Measurements from ENCODE around the gene KPNA6.
A peak's percentile ranks its signal among the peaks of the same experiment; 100 is the strongest.

DNA sequence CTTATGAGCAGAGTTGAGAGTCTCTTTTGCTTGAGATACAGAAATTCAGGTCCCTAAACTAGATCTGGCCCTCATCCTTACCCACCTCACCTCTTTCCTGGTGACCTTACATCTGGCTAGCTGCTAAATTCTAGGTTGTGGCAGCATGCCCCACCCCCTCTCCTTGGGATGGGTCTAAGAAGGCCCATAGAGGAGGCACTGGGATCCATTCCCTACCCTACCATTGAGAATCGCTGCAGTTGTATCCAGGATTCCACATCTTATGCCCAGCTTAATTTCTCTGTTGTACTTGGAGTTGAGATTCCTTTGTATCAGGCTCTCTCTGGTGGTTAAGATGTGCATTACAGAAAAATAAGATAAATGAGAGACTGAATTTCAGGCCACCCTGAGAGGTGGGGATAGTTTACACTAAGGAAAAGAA lies 44.6 kb upstream of the KPNA6 start:
- TF ChIP-seq, protein P1, sequence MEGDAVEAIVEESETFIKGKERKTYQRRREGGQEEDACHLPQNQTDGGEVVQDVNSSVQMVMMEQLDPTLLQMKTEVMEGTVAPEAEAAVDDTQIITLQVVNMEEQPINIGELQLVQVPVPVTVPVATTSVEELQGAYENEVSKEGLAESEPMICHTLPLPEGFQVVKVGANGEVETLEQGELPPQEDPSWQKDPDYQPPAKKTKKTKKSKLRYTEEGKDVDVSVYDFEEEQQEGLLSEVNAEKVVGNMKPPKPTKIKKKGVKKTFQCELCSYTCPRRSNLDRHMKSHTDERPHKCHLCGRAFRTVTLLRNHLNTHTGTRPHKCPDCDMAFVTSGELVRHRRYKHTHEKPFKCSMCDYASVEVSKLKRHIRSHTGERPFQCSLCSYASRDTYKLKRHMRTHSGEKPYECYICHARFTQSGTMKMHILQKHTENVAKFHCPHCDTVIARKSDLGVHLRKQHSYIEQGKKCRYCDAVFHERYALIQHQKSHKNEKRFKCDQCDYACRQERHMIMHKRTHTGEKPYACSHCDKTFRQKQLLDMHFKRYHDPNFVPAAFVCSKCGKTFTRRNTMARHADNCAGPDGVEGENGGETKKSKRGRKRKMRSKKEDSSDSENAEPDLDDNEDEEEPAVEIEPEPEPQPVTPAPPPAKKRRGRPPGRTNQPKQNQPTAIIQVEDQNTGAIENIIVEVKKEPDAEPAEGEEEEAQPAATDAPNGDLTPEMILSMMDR (IDR thresholded peaks at IDR 0.05), result peak; percentile 67 to 73 (median 73)
- no peak for TF ChIP-seq POLR2AphosphoS5 (IDR thresholded peaks at IDR 0.05)

All from breast epithelium (tissue), 3 donors.